Thoracic aorta (tissue), 2 donors: Measurements from ENCODE around the gene KIF25. TPM values are rescaled to one million over a fixed set of nuclear protein-coding genes. Genes with fewer than 3 reads are reported as not detected.

Experiments
- ATAC-seq: fragments of 150-250 bp; one replicate; pipeline ENCODE4 v1.8.0; 2017; ENCODE audit warnings: low read depth; ENCODE audit not compliant: insufficient number of reproducible peaks, low FRiP score
- DNase-seq: peaks from one replicate; pipeline ENCODE4 v3.0.0-alpha.2; 2020; ENCODE audit warnings: low spot score
- H3K27ac ChIP-seq, 2 donors: fragments of 200-600 bp; sonication (generic); 1 replicate in 1 of 2; 2 replicates in 1 of 2; pipeline ENCODE4 v1.5.1; 2016; ENCODE audit warnings: mild to moderate bottlenecking in 2 of 2, moderate library complexity in 2 of 2
- H3K27me3 ChIP-seq: fragments of 200-600 bp; sonication (generic); replicated peaks from 2 replicates; pipeline ENCODE4 v1.6.0; 2016; ENCODE audit warnings: mild to moderate bottlenecking; ENCODE audit not compliant: insufficient read depth
- H3K36me3 ChIP-seq: fragments of 200-600 bp; sonication (generic); one replicate; pipeline ENCODE4 v1.5.1; 2016
- H3K4me1 ChIP-seq, 2 donors: fragments of 200-600 bp; sonication (generic); 1 replicate in 1 of 2; 2 replicates in 1 of 2; pipeline versions ENCODE4 v1.5.1 to v1.6.0; 2016; ENCODE audit warnings: low read depth in 2 of 2, mild to moderate bottlenecking in 1 of 2; ENCODE audit not compliant: control insufficient read depth in 1 of 2
- H3K4me3 ChIP-seq: fragments of 200-600 bp; sonication (generic); 2 replicates; pipeline ENCODE4 v1.5.1; 2016; ENCODE audit warnings: mild to moderate bottlenecking
- H3K9me3 ChIP-seq: fragments of 200-600 bp; sonication (generic); 2 replicates; pipeline ENCODE4 v1.5.1; 2016
- CTCF ChIP-seq: fragments of 200-600 bp; sonication (generic); IDR thresholded peaks from one replicate; pipeline ENCODE4 v1.5.1; 2019; ENCODE audit warnings: antibody characterized with exemption
- total RNA-seq, 2 donors: library from RNA; depleted of rRNA; stranded (reverse); fragments of >200 nt; gene quantifications; one replicate each; pipeline versions ENCODE4 v1.1.0 to v1.2.3, GENCODE V29; 2016

Gene KIF25
- total RNA-seq, 2 donors from 2014 or later: not detected

DNA sequence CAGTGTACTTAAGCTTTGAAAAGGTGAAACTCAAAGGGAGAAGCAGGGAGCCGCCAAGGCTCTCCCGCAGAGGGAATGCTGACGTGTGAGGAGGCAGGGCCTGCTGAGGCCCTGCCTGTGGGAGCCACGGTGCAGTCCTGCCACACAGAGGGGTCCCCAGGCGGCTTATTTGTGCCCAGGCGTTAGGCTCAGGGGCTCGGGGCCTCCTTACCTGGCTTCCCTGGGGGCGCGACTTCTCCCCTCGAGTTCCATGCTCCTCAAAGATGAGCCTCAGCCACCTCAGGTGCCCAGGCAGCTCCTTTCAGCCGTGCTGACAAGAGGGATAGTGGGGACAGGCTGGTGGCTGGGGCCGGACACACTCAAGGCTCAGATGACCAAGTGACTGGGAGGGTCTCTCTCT is 2.2 kb upstream of the KIF25 start:
- TF ChIP-seq CTCF: no peak
- no peak overlapping the region for H3K27ac ChIP-seq
- no peak overlapping the region for H3K4me3 ChIP-seq
- no peaks in the 10 kb centered on the region for H3K27me3 ChIP-seq
- H3K9me3 ChIP-seq: no peaks in the 10 kb centered on the region
- ATAC-seq (no peak), DNase-seq (no peak)
- no peaks in the 10 kb centered on the region for H3K4me1 ChIP-seq
- H3K36me3 ChIP-seq: no peaks in the 10 kb centered on the region

GRCh38 chr6:167995731-167996151 is 1.7 kb upstream of the KIF25 start:
- Histone ChIP-seq H3K4me1 (no peaks in the 10 kb centered on the region), H3K9me3 (no peaks in the 10 kb centered on the region), H3K27ac (no peak overlapping the region), H3K27me3 (no peaks in the 10 kb centered on the region), H3K36me3 (no peaks in the 10 kb centered on the region), H3K4me3 (no peak overlapping the region)
- no peak for TF ChIP-seq CTCF
- ATAC-seq: no peak
- DNase-seq: no peak

DNA sequence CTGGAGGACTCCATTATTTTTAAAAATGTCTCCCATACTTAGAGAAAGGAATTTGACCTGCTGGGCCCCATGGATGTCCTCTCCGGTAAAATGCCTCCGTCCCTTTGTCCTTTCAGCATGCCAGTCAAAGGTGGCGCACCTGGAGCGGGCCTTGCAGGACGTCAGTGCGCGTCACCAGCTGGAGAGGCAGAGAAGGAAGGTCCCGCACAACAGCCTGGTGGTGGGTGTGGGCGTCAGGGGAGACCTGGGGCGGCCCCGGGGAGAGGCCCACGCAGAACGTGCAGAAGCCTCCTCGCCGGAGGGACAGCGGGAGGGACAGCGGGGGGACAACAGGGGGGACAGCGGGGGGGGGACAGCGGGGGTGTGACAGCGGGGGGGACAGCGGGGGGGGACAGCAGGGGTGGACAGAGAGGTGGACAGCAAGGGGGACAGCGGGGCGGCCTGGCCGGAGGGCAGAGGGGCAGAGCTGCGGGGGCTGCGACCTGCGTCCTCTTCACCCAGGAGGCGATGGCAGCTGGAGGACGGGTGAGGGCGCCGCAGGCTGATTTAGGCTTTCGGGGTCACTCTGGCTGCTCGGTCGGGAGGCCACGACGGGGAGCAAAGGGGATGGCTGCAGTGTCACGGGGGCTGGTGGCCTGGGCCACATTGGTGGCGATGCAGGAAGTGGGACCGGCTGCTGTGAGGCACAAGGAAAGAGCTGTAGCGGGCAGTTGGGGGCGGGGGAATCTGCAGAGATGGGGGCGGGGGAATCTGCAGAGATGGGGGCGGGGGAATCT is 859 bp upstream of the KIF25 start:
- no peaks in the 10 kb centered on the region for H3K4me1 ChIP-seq
- H3K4me3 ChIP-seq: no peak overlapping the region
- DNase-seq (no peak), ATAC-seq (no peak)
- no peaks in the 10 kb centered on the region for H3K27me3 ChIP-seq
- H3K9me3 ChIP-seq: no peaks in the 10 kb centered on the region
- no peak overlapping the region for H3K27ac ChIP-seq
- no peak for TF ChIP-seq CTCF
- H3K36me3 ChIP-seq: no peaks in the 10 kb centered on the region

- no peak for ATAC-seq
- H3K27ac ChIP-seq: no peak overlapping the region
- H3K9me3 ChIP-seq: no peaks in the 10 kb centered on the region
- no peaks in the 10 kb centered on the region for H3K36me3 ChIP-seq
- no peak for TF ChIP-seq CTCF
- no peak for DNase-seq
- no peaks in the 10 kb centered on the region for H3K4me1 ChIP-seq
- no peak overlapping the region for H3K4me3 ChIP-seq
- no peaks in the 10 kb centered on the region for H3K27me3 ChIP-seq
These were observed 744 bp downstream of the KIF25 start for GRCh38 chr6:167998215-167998614.

GRCh38 chr6:168000198-168001028 is 2.9 kb downstream of the KIF25 start:
- no peaks in the 10 kb centered on the region for H3K27me3 ChIP-seq
- ATAC-seq: no peak
- no peak for TF ChIP-seq CTCF
- H3K4me1 ChIP-seq: no peaks in the 10 kb centered on the region
- H3K9me3 ChIP-seq: no peaks in the 10 kb centered on the region
- H3K36me3 ChIP-seq: no peaks in the 10 kb centered on the region
- H3K4me3 ChIP-seq: no peak overlapping the region
- DNase-seq: no peak
- no peak overlapping the region for H3K27ac ChIP-seq
